ENCODE measurements around the gene CCNK. TPM values are rescaled to one million over a fixed set of nuclear protein-coding genes. Genes with fewer than 3 reads are reported as not detected.
A peak's percentile ranks its signal among the peaks of the same experiment; 100 is the strongest.

CCNK gene
- 18.1 and 23.3 TPM in 2 replicates for total RNA-seq (2014; rRNA removed; shearing (Covaris generic))
- 4.7 and 5.8 TPM in 2 replicates for polyA plus RNA-seq (2014; cell fraction: nucleus; rRNA removed)

- DNase-seq (ENCODE audit: extremely low read depth, low read depth): peak; percentile 99
These were observed at the start of gene CCNK for GRCh38 chr14:99480917-99481744. Gene CCNK, plus strand, starts transcription at chr14:99481409. Its CDS starts 11,269 bp downstream, at chr14:99492678.

GRCh38 chr14:99431986-99432385, 49.2 kb upstream of the CCNK start:
- DNase-seq (ENCODE audit: extremely low read depth, low read depth): no peak

- DNase-seq (ENCODE audit: extremely low read depth, low read depth): no peak
These were observed 48.7 kb upstream of the CCNK start for GRCh38 chr14:99432485-99432884.

GRCh38 chr14:99435327-99435726, 45.9 kb upstream of the CCNK start:
- no peak for DNase-seq (ENCODE audit: extremely low read depth, low read depth)

- no peak for DNase-seq (ENCODE audit: extremely low read depth, low read depth)
These were observed 44.7 kb upstream of the CCNK start for GRCh38 chr14:99436247-99437180.

- no peak for DNase-seq (ENCODE audit: extremely low read depth, low read depth)
These were observed 43.5 kb upstream of the CCNK start for GRCh38 chr14:99437706-99438105.

- DNase-seq (ENCODE audit: extremely low read depth, low read depth): no peak
These were observed 40.9 kb upstream of the CCNK start for GRCh38 chr14:99440278-99440677.

- DNase-seq (ENCODE audit: extremely low read depth, low read depth): no peak
These were observed 39.9 kb upstream of the CCNK start for GRCh38 chr14:99441157-99441870.

- no peak for DNase-seq (ENCODE audit: extremely low read depth, low read depth)
These were observed 39.3 kb upstream of the CCNK start for GRCh38 chr14:99441918-99442317.

GRCh38 chr14:99445931-99446330, 35.3 kb upstream of the CCNK start:
- no peak for DNase-seq (ENCODE audit: extremely low read depth, low read depth)

GRCh38 chr14:99447739-99448138, 33.5 kb upstream of the CCNK start:
- DNase-seq (ENCODE audit: extremely low read depth, low read depth): no peak

- no peak for DNase-seq (ENCODE audit: extremely low read depth, low read depth)
These were observed 30.9 kb upstream of the CCNK start for GRCh38 chr14:99450266-99450665.

GRCh38 chr14:99451234-99451633, 30.0 kb upstream of the CCNK start:
- DNase-seq (ENCODE audit: extremely low read depth, low read depth): no peak

- no peak for DNase-seq (ENCODE audit: extremely low read depth, low read depth)
These were observed 28.2 kb upstream of the CCNK start for GRCh38 chr14:99452968-99453367.

- DNase-seq (ENCODE audit: extremely low read depth, low read depth): no peak
These were observed 27.0 kb upstream of the CCNK start for GRCh38 chr14:99454246-99454645.

- DNase-seq (ENCODE audit: extremely low read depth, low read depth): no peak
These were observed 21.6 kb upstream of the CCNK start for GRCh38 chr14:99459481-99460100.

GRCh38 chr14:99460793-99461192, 20.4 kb upstream of the CCNK start:
- DNase-seq (ENCODE audit: extremely low read depth, low read depth): no peak

- DNase-seq (ENCODE audit: extremely low read depth, low read depth): no peak
These were observed 19.7 kb upstream of the CCNK start for GRCh38 chr14:99461411-99462085.

GRCh38 chr14:99462210-99462609, 19.0 kb upstream of the CCNK start:
- DNase-seq (ENCODE audit: extremely low read depth, low read depth): no peak

- no peak for DNase-seq (ENCODE audit: extremely low read depth, low read depth)
These were observed 17.2 kb upstream of the CCNK start for GRCh38 chr14:99463974-99464373.

Measured in NCI-H460 (cell line).